Neural cell (in vitro differentiated cells): ENCODE data around the gene NPSR1.

Experiments used
- CTCF ChIP-seq: fragments of 450-650 bp; IDR thresholded peaks from 2 replicates; pipeline ENCODE4 v1.5.1; 2014; ENCODE audit warnings: antibody characterized with exemption, mild to moderate bottlenecking, moderate library complexity; ENCODE audit not compliant: poor library complexity, severe bottlenecking
- POLR2AphosphoS5 ChIP-seq: IDR thresholded peaks from 2 replicates; pipeline ENCODE4 v1.6.1; 2012
- TAF1 ChIP-seq: IDR thresholded peaks from 2 replicates; pipeline ENCODE4 v1.6.1; 2012; ENCODE audit warnings: low read depth

- no peak for TF ChIP-seq TAF1
- TF ChIP-seq CTCF, result no peak
- no peak for TF ChIP-seq POLR2AphosphoS5
These were observed 211.0 kb downstream of the NPSR1 start for GRCh38 chr7:34869057-34869456.
